Measurements from ENCODE around the gene MYCBPAP. TPM values are rescaled to one million over a fixed set of nuclear protein-coding genes. Genes with fewer than 3 reads are reported as not detected.

MYCBPAP gene
- total RNA-seq, 1 experiment from 2014 or later: not detected

GRCh38 chr17:50469671-50470305 lies 38.5 kb upstream of the MYCBPAP start:
- Histone ChIP-seq H3K4me1 (ENCODE audit: control insufficient read depth in 1 of 2, insufficient read depth in 2 of 2, low read length in 2 of 2) (peaks cover 4 to 16% of the 10 kb centered on the region in 2 experiments; a peak in 2 of 4 replicates), H3K79me2 (ENCODE audit: insufficient read depth, low read length) (no peaks in the 10 kb centered on the region), H3K9ac (ENCODE audit: low read length) (no peak overlapping the region), H3K4me3 (replicated peaks in 1 of 2; ENCODE audit: low read depth in 1 of 2, low read length in 2 of 2) (no peak overlapping the region), H3K27me3 (ENCODE audit: insufficient read depth, low read length) (no peaks in the 10 kb centered on the region), H2AFZ (ENCODE audit: low read depth, low read length, poor library complexity, severe bottlenecking) (no peak overlapping the region), H3K9me2 (ENCODE audit: insufficient read depth) (no peaks in the 10 kb centered on the region), H4K20me1 (ENCODE audit: insufficient read depth) (no peaks in the 10 kb centered on the region), H3K27ac (ENCODE audit: low read depth, low read length) (no peak overlapping the region), H3K36me3 (ENCODE audit: control insufficient read depth in 1 of 2, insufficient read depth in 2 of 2, low read length in 2 of 2) (no peaks in the 10 kb centered on the region), H3K9me3 (ENCODE audit: control insufficient read depth in 1 of 2, insufficient read depth in 1 of 2, low read depth in 1 of 2, low read length in 2 of 2) (no peaks in the 10 kb centered on the region), H3K4me2 (ENCODE audit: low read length) (no peak overlapping the region)
- intact Hi-C loops (cut with micrococcal nuclease): no loop called here
- ATAC-seq (no peak), DNase-seq (ENCODE audit: low read depth, low spot score) (no peak)
- TF ChIP-seq ZFX (IDR thresholded peaks at IDR 0.05) (no peak), POLR2A (IDR thresholded peaks at IDR 0.05; ENCODE audit: borderline replicate concordance, extremely low read depth, insufficient read depth, insufficient read length) (no peak), RAD21 (IDR thresholded peaks at IDR 0.05; ENCODE audit: low read depth) (no peak), ZNF274 (IDR thresholded peaks at IDR 0.05; ENCODE audit: low read depth, low read length) (no peak), CBX3 (IDR thresholded peaks at IDR 0.05; ENCODE audit: low read depth) (no peak), JUND (IDR thresholded peaks at IDR 0.05) (no peak), SIN3A (IDR thresholded peaks at IDR 0.05; ENCODE audit: low read depth) (no peak), FOSL1 (IDR thresholded peaks at IDR 0.05; ENCODE audit: low read depth) (no peak), SRF (IDR thresholded peaks at IDR 0.05; ENCODE audit: low read depth) (no peak), ELF1 (IDR thresholded peaks at IDR 0.05; ENCODE audit: borderline replicate concordance, low read depth) (no peak), CTCF (IDR thresholded peaks at IDR 0.05 in 2 of 3, conservative IDR thresholded peaks at IDR 0.05 in 1 of 3; ENCODE audit: borderline replicate concordance in 1 of 3, insufficient read depth in 1 of 3, low read depth in 2 of 3, low read length in 2 of 3) (no peak), TCF7L2 (IDR thresholded peaks at IDR 0.05; ENCODE audit: borderline replicate concordance, extremely low read depth, insufficient read depth, insufficient read length) (no peak), POLR2AphosphoS5 (IDR thresholded peaks at IDR 0.05; ENCODE audit: low read depth, low read length) (no peak)
- TF ChIP-seq, protein P1, sequence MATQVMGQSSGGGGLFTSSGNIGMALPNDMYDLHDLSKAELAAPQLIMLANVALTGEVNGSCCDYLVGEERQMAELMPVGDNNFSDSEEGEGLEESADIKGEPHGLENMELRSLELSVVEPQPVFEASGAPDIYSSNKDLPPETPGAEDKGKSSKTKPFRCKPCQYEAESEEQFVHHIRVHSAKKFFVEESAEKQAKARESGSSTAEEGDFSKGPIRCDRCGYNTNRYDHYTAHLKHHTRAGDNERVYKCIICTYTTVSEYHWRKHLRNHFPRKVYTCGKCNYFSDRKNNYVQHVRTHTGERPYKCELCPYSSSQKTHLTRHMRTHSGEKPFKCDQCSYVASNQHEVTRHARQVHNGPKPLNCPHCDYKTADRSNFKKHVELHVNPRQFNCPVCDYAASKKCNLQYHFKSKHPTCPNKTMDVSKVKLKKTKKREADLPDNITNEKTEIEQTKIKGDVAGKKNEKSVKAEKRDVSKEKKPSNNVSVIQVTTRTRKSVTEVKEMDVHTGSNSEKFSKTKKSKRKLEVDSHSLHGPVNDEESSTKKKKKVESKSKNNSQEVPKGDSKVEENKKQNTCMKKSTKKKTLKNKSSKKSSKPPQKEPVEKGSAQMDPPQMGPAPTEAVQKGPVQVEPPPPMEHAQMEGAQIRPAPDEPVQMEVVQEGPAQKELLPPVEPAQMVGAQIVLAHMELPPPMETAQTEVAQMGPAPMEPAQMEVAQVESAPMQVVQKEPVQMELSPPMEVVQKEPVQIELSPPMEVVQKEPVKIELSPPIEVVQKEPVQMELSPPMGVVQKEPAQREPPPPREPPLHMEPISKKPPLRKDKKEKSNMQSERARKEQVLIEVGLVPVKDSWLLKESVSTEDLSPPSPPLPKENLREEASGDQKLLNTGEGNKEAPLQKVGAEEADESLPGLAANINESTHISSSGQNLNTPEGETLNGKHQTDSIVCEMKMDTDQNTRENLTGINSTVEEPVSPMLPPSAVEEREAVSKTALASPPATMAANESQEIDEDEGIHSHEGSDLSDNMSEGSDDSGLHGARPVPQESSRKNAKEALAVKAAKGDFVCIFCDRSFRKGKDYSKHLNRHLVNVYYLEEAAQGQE (IDR thresholded peaks at IDR 0.05; ENCODE audit: low read depth): no peak
- BruUV-seq (replicated peaks): no TSS peak
- ChIA-PET RAD21 (ENCODE audit: low non-redundant PET in 1 of 2, low total read pairs in 2 of 2, uncharacterized antibody in 2 of 2, unreplicated experiment in 2 of 2) (no interaction called here), POLR2A (no interaction called here), CTCF (no interaction called here)
